Pancreas (tissue), 10 donors: ENCODE results near the gene C10orf88. TPM values are rescaled to one million over a fixed set of nuclear protein-coding genes. Genes with fewer than 3 reads are reported as not detected.

Experiments used
- ATAC-seq, 4 donors: fragments of 200-7000 bp; cut with Tn5 transposase; one replicate each; pipeline versions ENCODE4 v1.8.0 to v1.9.1; 2020; ENCODE audit warnings: mild to moderate bottlenecking in 4 of 4, moderate library complexity in 4 of 4
- DNase-seq, 6 donors: peaks; one replicate each; pipeline ENCODE4 v3.0.0-alpha.2; 2020
- FAIRE-seq: peaks from 2 replicates; lab custom pipeline; 2012; peaks lifted over from hg19 to GRCh38; lab: Jason Lieb, UNC
- H3K27ac ChIP-seq, 4 donors: fragments of 200-600 bp; sonication (generic); 1 replicate in 3 of 4; 2 replicates in 1 of 4; pipeline versions ENCODE4 v1.5.0 to v1.8.0; 2020
- H3K27me3 ChIP-seq, 4 donors: fragments of 200-600 bp; one replicate each; pipeline ENCODE4 v1.8.0; 2021
- H3K36me3 ChIP-seq, 3 donors: fragments of 200-600 bp; sonication (generic) in 1 of 3; one replicate each; pipeline versions ENCODE4 v1.5.0 to v1.8.0; 2020 to 2021
- H3K4me1 ChIP-seq, 3 donors: fragments of 200-600 bp; one replicate each; pipeline ENCODE4 v1.8.0; 2021
- H3K4me3 ChIP-seq, 4 donors: fragments of 200-600 bp; sonication (generic) in 2 of 4; one replicate each; pipeline versions ENCODE4 v1.5.0 to v1.8.0; 2020 to 2021
- H3K9me3 ChIP-seq, 4 donors: fragments of 200-600 bp; one replicate each; pipeline ENCODE4 v1.8.0; 2021
- CTCF ChIP-seq, 4 donors: fragments of 200-600 bp; sonication (generic) in 3 of 4; IDR thresholded peaks; one replicate each; pipeline versions ENCODE4 v1.5.0 to v1.8.0; 2021; ENCODE audit warnings: antibody characterized with exemption in 4 of 4
- WGBS, 2 donors: extraction: QIAGEN DNeasy Blood & Tissue Kit; methylation state at CpG; one replicate each; pipeline ENCODE4 v1.1.7; 2013; 5-methylcytosine and 5-hydroxymethylcytosine counted together
- intact Hi-C, 3 donors: fragments of 100-400 bp; cut with DNase I; formaldehyde crosslinking; loops; one replicate each; pipeline versions ENCODE4 v1.11.1 to v1.14.2; 2022
- polyA plus RNA-seq, 2 donors: library from polyadenylated mRNA; stranded (reverse); fragments of 200-250 nt; gene quantifications; one replicate each; pipeline ENCODE4 v1.2.3, GENCODE V29; 2013
- total RNA-seq, 6 donors: library from RNA; stranded (reverse); fragmentation: NEBNext Ultra II Directional in 4 of 6; extraction: Animal tissue kit (Norgen Biotek cat#: 25700) in 4 of 6; gene quantifications; one replicate each; pipeline versions ENCODE4 v1.2.1 to v1.2.4, GENCODE V29; 2021 to 2023
- donor health status: healthy with polysubstance abuse.
- donor health status: DM: no; HTN: no; CAD: no; lungs with moderate emphysema.
- donor health status: DM: no; HTN: no; CAD: no.
- donor health status: control.
- donor health status: control.
- donor health status: Bipolar disorder and iron deficiency.
- donor health status: DM: yes; HTN: yes; CAD: no.
- donor health status: DM: no; HTN: no; CAD: no.
- donor health status: DM: no; HTN: no; CAD: no.
- donor health status: DM: yes; HTN: yes; CAD: no.

C10orf88 gene
- total and polyA plus RNA-seq, 8 donors: 2.2 to 5.6 (median 3.4) TPM

- FAIRE-seq (no peak), DNase-seq (no peak), ATAC-seq (no peak)
- WGBS, 2 donors: 12 to 22% methylated on average over 4 of the region's 4 CpGs
- H3K27ac ChIP-seq: peak overlapping the region in 2 of 4 donors; percentile 87 to 94
- no peaks in the 10 kb centered on the region for H3K27me3 ChIP-seq
- no peaks in the 10 kb centered on the region for H3K36me3 ChIP-seq
- peaks cover 0 to 4% (median 0%) of the 10 kb centered on the region in 3 donors for H3K4me1 ChIP-seq
- TF ChIP-seq CTCF (IDR thresholded peaks at IDR 0.05): peak in 1 of 4 donors; percentile 14
- H3K9me3 ChIP-seq: no peaks in the 10 kb centered on the region
- peak overlapping the region in 3 of 4 donors; percentile 32 to 73 (median 62) for H3K4me3 ChIP-seq
- intact Hi-C loops: no loop called here
Observed at GRCh38 chr10:122981066-122981464, 27.0 kb upstream of the C10orf88 start.

- H3K27me3 ChIP-seq: no peaks in the 10 kb centered on the region
- peak within 1 kb of the TSS; percentile 32 to 73 (median 50) for H3K4me3 ChIP-seq
- DNase-seq: peak; percentile 87 to 96 (median 92)
- peaks cover 0 to 4% (median 0%) of the 10 kb centered on the region in 3 donors for H3K4me1 ChIP-seq
- H3K9me3 ChIP-seq: no peaks in the 10 kb centered on the region
- peak within 1 kb of the TSS; percentile 87 to 96 (median 94) for H3K27ac ChIP-seq
- no peak for FAIRE-seq
- 1% methylated on average over 59 to 73 of the region's 73 CpGs for WGBS, 2 donors
- peak; percentile 98 to 100 (median 98) for ATAC-seq
- intact Hi-C loops: no loop called here
- no peaks in the 10 kb centered on the region for H3K36me3 ChIP-seq
- peak; percentile 94 to 97 (median 95) for TF ChIP-seq CTCF (IDR thresholded peaks at IDR 0.05)
Observed at GRCh38 chr10:122980209-122981065, 26.4 kb upstream of the C10orf88 start, which contains the start of gene PSTK. PSTK (plus strand) TSS chr10:122980401; CDS start chr10:122980480, 79 bp downstream.

DNA sequence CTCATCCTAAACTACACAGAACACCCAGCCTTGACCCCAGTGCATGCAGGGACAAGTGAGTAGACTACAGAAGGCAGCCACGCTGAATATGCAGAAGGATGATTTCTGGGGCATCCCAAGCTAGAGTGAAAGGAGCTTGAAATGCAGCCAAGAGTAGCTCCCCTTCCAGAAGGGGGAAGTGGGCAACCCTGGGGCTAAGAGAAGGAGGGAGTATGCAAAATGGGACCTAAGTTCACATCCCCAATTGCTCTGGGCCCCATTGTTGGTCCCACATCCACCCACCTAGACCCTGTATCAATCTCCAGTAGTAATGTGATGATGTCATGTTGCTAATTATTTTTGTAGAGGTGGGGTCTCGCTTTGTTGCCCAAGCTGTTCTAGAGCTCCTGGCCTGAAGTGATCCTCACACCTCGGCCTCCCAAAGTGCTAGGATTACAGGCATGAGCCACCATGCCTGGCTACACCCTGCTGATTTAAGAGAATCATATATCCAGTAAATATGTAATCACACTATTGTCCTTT is 20.6 kb upstream of the C10orf88 start:
- H3K4me1 ChIP-seq: no peaks in the 10 kb centered on the region
- intact Hi-C loops: no loop called here
- FAIRE-seq (no peak), ATAC-seq (no peak), DNase-seq (no peak)
- no peak overlapping the region for H3K4me3 ChIP-seq
- no peaks in the 10 kb centered on the region for H3K27me3 ChIP-seq
- no peak overlapping the region for H3K27ac ChIP-seq
- no peaks in the 10 kb centered on the region for H3K9me3 ChIP-seq
- no peaks in the 10 kb centered on the region for H3K36me3 ChIP-seq
- WGBS, 2 donors: 78 to 79% methylated on average over 3 of the region's 3 CpGs
- no peak for TF ChIP-seq CTCF (IDR thresholded peaks at IDR 0.05)

DNA sequence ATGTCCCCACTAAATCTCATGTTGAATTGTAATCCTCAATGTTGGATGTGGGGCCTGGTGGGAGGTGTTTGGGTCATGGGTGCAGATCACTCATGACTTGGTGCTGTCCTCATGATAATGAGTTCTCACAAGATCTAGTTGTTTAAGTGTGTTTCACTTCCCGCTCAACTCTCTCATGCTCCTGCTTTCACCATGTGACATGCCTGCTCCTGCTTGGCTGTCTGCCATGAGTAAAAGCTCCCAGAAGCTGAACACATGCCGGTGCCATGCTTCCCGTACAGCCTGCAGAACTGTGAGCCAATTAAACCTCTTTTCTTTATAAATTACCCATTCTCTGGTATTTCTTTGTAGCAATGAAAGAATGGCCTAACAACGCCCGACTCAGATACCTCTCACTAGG is 20.0 kb upstream of the C10orf88 start:
- ATAC-seq (peak in 1 of 4 donors; percentile 26), FAIRE-seq (no peak)

More for the DNA sequence above, 20.0 kb upstream of the C10orf88 start:
- 53 to 62% methylated on average over 5 of the region's 5 CpGs for WGBS, 2 donors
- DNase-seq: no peak
- H3K27ac ChIP-seq: no peak overlapping the region
- no peaks in the 10 kb centered on the region for H3K27me3 ChIP-seq
- no peaks in the 10 kb centered on the region for H3K9me3 ChIP-seq
- no peak overlapping the region for H3K4me3 ChIP-seq
- intact Hi-C loops: no loop called here
- H3K4me1 ChIP-seq: no peaks in the 10 kb centered on the region
- no peak for TF ChIP-seq CTCF (IDR thresholded peaks at IDR 0.05)
- no peaks in the 10 kb centered on the region for H3K36me3 ChIP-seq
